Small intestine (tissue), 7 donors: Measurements from ENCODE around the gene NDUFA6. TPM values are rescaled to one million over a fixed set of nuclear protein-coding genes. Genes with fewer than 3 reads are reported as not detected.
A peak's percentile ranks its signal among the peaks of the same experiment; 100 is the strongest.

ENCODE experiments used
- DNase-seq, 2 donors: peaks; one replicate each; pipeline versions ENCODE4 v3.0.0 to v3.0.0-alpha.2; 2013
- FAIRE-seq: peaks from 2 replicates; lab custom pipeline; 2012; peaks lifted over from hg19 to GRCh38; lab: Jason Lieb, UNC
- H3K27ac ChIP-seq, 3 donors: one replicate each; pipeline ENCODE4 v1.5.1; 2013; ENCODE audit warnings: low read length in 2 of 3, mild to moderate bottlenecking in 2 of 3, control low read depth in 1 of 3, inconsistent platforms in 1 of 3, low read depth in 1 of 3, moderate library complexity in 1 of 3
- H3K27me3 ChIP-seq, 3 donors: one replicate each; pipeline ENCODE4 v1.6.1; 2013; ENCODE audit warnings: low read length in 3 of 3, inconsistent platforms in 1 of 3; ENCODE audit not compliant: control insufficient read depth in 3 of 3, insufficient read depth in 3 of 3
- H3K36me3 ChIP-seq, 3 donors: one replicate each; pipeline ENCODE4 v1.6.1; 2013; ENCODE audit warnings: low read length in 3 of 3, inconsistent platforms in 1 of 3, low read depth in 1 of 3, mild to moderate bottlenecking in 1 of 3, moderate library complexity in 1 of 3; ENCODE audit not compliant: control insufficient read depth in 3 of 3, insufficient read depth in 2 of 3
- H3K4me1 ChIP-seq, 3 donors: one replicate each; pipeline ENCODE4 v1.6.1; 2013; ENCODE audit warnings: low read length in 2 of 3, inconsistent platforms in 1 of 3, low read depth in 1 of 3, mild to moderate bottlenecking in 1 of 3, moderate library complexity in 1 of 3; ENCODE audit not compliant: control insufficient read depth in 3 of 3, insufficient read depth in 2 of 3
- H3K4me3 ChIP-seq, 3 donors: one replicate each; pipeline ENCODE4 v1.5.1; 2013; ENCODE audit warnings: low read length in 3 of 3, control low read depth in 1 of 3, inconsistent platforms in 1 of 3, low read depth in 1 of 3, mild to moderate bottlenecking in 1 of 3, moderate library complexity in 1 of 3
- H3K9me3 ChIP-seq, 2 donors: one replicate each; pipeline ENCODE4 v1.6.1; 2013; ENCODE audit warnings: low read depth in 1 of 2, low read length in 1 of 2; ENCODE audit not compliant: control insufficient read depth in 2 of 2, insufficient read depth in 1 of 2
- WGBS, 3 donors: extraction: QIAGEN DNeasy Blood & Tissue Kit; methylation state at CpG; one replicate each; pipeline ENCODE4 v1.1.7; 2013; 5-methylcytosine and 5-hydroxymethylcytosine counted together
- polyA plus RNA-seq, 4 donors: library from polyadenylated mRNA; stranded (reverse) in 3 of 4; unstranded in 1 of 4; fragments of 200-250 nt in 3 of 4; fragments of 120-200 nt in 1 of 4; gene quantifications; one replicate each; pipeline versions ENCODE4 v1.2.1 to v1.2.3, GENCODE V29; 2013
- donor health status: healthy with polysubstance abuse.
- donor health status: control.
- donor health status: control.
- donor health status: Bipolar disorder and iron deficiency.
- donor health status: healthy.

Gene NDUFA6
- polyA plus RNA-seq, 4 donors: 62.9 to 258 (median 151) TPM

DNA sequence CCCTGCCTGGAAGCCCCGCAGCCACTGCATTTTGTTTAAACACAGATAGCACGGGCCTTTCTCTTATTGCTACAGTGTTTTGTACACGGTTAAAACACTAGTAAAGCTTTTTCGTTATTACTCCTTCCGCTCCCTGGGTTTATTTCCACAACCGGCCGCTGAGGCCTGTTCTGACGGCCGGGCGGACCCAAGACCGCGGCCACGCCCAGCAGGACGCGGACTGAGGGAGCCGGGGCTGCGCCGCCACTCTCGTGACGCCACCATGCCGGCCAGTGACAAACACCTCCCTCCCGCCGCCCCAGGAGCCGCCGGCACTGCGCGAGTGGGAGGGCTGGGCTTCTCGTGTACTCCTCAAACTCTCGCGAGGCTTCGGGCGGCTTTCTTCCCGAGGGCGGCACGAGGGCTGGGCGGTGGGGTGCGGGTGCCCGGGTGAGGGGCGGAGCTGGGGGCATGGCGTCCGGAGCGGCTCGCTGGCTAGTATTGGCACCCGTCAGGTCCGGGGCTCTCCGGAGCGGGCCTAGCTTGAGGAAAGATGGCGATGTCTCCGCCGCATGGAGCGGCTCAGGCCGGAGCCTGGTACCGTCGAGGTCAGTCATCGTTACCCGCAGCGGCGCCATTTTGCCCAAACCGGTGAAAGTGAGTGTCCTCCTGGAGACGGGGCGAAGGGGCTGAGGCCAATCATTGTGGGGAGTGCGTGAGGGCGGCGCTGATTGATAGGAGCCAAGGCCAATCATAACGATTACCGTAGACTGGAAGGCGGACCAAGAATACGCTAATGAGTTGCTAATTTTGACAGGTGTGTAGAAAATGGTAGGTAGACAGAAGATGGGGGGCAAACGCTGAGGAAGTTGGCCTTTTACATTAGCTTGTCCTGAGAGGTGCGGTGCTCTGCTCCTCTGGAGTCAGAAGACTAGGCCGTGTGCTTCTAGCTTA, 11.0 kb downstream of the NDUFA6 start, which contains the start of gene SMDT1:
SMDT1 (plus strand) TSS at position 382 of the 933 bp plus-strand sequence; CDS start at position 451, 69 bp downstream.
- no peak for FAIRE-seq
- 0% methylated on average over 65 to 71 of the region's 71 CpGs for WGBS, 3 donors
- peak; percentile 99 for DNase-seq
- H3K27ac ChIP-seq: peak within 1 kb of the TSS; percentile 96 to 99 (median 98)
- H3K36me3 ChIP-seq: peaks cover 0 to 57% (median 9%) of the 10 kb centered on the region in 3 donors
- peak within 1 kb of the TSS; percentile 60 to 85 (median 68) for H3K4me3 ChIP-seq
- peaks cover 3 to 30% (median 8%) of the 10 kb centered on the region in 3 donors for H3K4me1 ChIP-seq
- H3K9me3 ChIP-seq: no peaks in the 10 kb centered on the region
- H3K27me3 ChIP-seq: no peaks in the 10 kb centered on the region

GRCh38 chr22:42078469-42079318, 11.9 kb downstream of the NDUFA6 start:
- peaks cover 0 to 51% (median 7%) of the 10 kb centered on the region in 3 donors for H3K36me3 ChIP-seq
- DNase-seq (peak; percentile 62 to 79), FAIRE-seq (no peak)
- 16 to 35% (median 29%) methylated on average over 21 to 24 of the region's 24 CpGs for WGBS, 3 donors
- H3K4me3 ChIP-seq: peak overlapping the region; percentile 17 to 60 (median 52)
- H3K4me1 ChIP-seq: peaks cover 3 to 34% (median 8%) of the 10 kb centered on the region in 3 donors
- no peaks in the 10 kb centered on the region for H3K9me3 ChIP-seq
- H3K27ac ChIP-seq: peak overlapping the region; percentile 96 to 99 (median 98)
- no peaks in the 10 kb centered on the region for H3K27me3 ChIP-seq

DNA sequence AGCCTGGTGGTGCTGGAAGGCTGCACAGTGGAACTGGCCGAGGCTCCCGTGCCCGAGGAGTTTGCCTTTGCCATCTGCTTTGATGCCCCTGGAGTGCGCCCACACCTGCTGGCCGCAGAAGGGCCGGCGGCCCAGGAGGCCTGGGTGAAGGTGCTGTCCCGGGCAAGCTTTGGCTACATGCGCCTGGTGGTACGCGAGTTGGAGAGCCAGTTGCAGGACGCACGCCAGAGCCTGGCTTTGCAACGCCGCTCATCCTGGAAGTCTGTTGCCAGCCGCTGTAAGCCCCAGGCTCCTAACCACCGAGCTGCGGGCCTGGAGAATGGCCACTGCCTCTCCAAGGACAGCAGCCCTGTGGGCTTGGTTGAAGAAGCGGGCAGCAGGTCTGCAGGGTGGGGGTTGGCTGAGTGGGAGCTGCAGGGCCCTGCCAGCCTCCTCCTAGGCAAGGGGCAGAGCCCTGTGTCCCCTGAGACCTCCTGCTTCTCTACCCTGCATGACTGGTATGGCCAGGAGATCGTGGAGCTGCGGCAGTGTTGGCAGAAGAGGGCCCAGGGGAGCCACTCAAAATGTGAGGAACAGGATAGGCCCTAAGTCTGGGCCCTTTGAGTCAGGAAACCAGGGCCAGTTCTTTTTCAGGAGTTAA, 13.0 kb downstream of the NDUFA6 start:
- peaks cover 0 to 43% (median 3%) of the 10 kb centered on the region in 3 donors for H3K36me3 ChIP-seq
- peaks cover 3 to 38% (median 8%) of the 10 kb centered on the region in 3 donors for H3K4me1 ChIP-seq
- DNase-seq: no peak

GRCh38 chr22:42076764-42077485, 13.6 kb downstream of the NDUFA6 start:
- peaks cover 3 to 38% (median 8%) of the 10 kb centered on the region in 3 donors for H3K4me1 ChIP-seq
- FAIRE-seq (no peak), DNase-seq (no peak)

More for the DNA sequence above, 13.0 kb downstream of the NDUFA6 start:
- FAIRE-seq: no peak
- Histone ChIP-seq H3K27me3 (no peaks in the 10 kb centered on the region), H3K4me3 (no peak overlapping the region), H3K9me3 (no peaks in the 10 kb centered on the region), H3K27ac (peak overlapping the region in 2 of 3 donors; percentile 96 to 99)
- WGBS, 3 donors: 94 to 95% (median 95%) methylated on average over 20 to 21 of the region's 21 CpGs

GRCh38 chr22:42074846-42075676, 15.5 kb downstream of the NDUFA6 start:
- peaks cover 0 to 30% (median 0%) of the 10 kb centered on the region in 3 donors for H3K36me3 ChIP-seq
- no peak for FAIRE-seq
- H3K4me3 ChIP-seq: peak overlapping the region; percentile 51 to 63 (median 62)
- peak overlapping the region in 2 of 3 donors; percentile 76 to 88 for H3K27ac ChIP-seq
- H3K27me3 ChIP-seq: no peaks in the 10 kb centered on the region
- WGBS, 3 donors: 57 to 61% (median 61%) methylated on average over 9 of the region's 9 CpGs
- H3K4me1 ChIP-seq: peaks cover 3 to 43% (median 8%) of the 10 kb centered on the region in 3 donors
- DNase-seq: no peak
- H3K9me3 ChIP-seq: no peaks in the 10 kb centered on the region

More at GRCh38 chr22:42076764-42077485, 13.6 kb downstream of the NDUFA6 start:
- H3K4me3 ChIP-seq: no peak overlapping the region
- H3K36me3 ChIP-seq: peaks cover 0 to 36% (median 0%) of the 10 kb centered on the region in 3 donors
- H3K27me3 ChIP-seq: no peaks in the 10 kb centered on the region
- no peaks in the 10 kb centered on the region for H3K9me3 ChIP-seq
- WGBS, 3 donors: 93 to 94% (median 94%) methylated on average over 20 of the region's 20 CpGs
- no peak overlapping the region for H3K27ac ChIP-seq

DNA sequence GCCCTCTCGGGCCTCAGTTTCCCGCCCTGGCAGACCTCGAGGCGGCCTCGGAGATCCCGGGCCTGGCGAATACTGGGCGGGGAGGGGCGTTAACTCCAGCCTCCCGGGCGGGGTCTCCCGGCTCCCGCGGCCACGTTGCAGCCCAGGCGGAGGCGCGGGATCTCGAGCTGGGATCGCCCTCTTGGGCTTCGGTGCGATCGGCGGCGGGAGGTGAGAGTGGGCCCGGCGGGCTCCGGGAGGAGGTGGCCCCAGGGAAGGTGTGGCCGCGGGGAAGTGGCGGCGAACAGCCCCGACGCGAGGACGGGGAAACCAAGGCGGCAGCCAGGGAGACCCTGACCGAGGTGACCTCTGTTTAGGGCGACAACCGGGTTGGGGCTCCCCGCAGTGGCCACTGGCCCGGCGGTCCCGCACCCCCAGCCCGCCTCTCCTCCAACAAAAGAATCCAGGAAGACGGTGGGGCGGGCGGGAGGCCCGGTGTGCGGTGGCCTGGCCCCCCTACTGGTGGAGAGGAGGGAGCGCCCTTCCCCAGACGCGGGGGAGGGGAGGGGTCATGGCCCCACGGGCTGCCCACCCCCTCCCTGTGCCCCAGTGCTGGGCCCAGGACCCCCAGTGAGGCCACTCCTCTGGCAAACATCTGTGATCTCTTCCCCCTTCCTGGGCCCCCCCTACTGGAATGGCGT, 16.3 kb downstream of the NDUFA6 start, which contains the start of gene PHETA2:
PHETA2 (plus strand) TSS at position 117 of the 680 bp plus-strand sequence. CDS start 3,046 bp downstream, outside the sequence.
- no peak for FAIRE-seq
- Histone ChIP-seq H3K9me3 (no peaks in the 10 kb centered on the region), H3K4me1 (peaks cover 3 to 48% (median 11%) of the 10 kb centered on the region in 3 donors), H3K4me3 (peak within 1 kb of the TSS; percentile 51 to 63 (median 62)), H3K27me3 (no peaks in the 10 kb centered on the region), H3K36me3 (peaks cover 0 to 30% (median 0%) of the 10 kb centered on the region in 3 donors), H3K27ac (peak within 1 kb of the TSS; percentile 69 to 88 (median 76))
- 1% methylated on average over 32 to 55 of the region's 55 CpGs for WGBS, 3 donors
- DNase-seq: peak; percentile 30 to 78
